Measurements from ENCODE around the gene IMP3. TPM values are rescaled to one million over a fixed set of nuclear protein-coding genes. Genes with fewer than 3 reads are reported as not detected.

The IMP3 gene
- total RNA-seq, 1 donor from 2014 or later, result 215 TPM

- no peaks in the 10 kb centered on the region for H3K27me3 ChIP-seq (ENCODE audit: control insufficient read depth, insufficient read depth, low read length)
- FAIRE-seq, result no peak
- TF ChIP-seq CTCF (IDR thresholded peaks at IDR 0.05; ENCODE audit: insufficient read depth, low read length, severe bottlenecking), result peak; percentile 33
- no peak overlapping the region for H3K4me3 ChIP-seq (ENCODE audit: low read depth, low read length)
- H3K36me3 ChIP-seq (ENCODE audit: control insufficient read depth, insufficient read depth, low read length), result peaks cover 10% of the 10 kb centered on the region
- peak; percentile 63 for DNase-seq (ENCODE audit: low read depth)
Measured at GRCh38 chr15:75620841-75621391, 19.1 kb downstream of the IMP3 start.

GRCh38 chr15:75620058-75620820, 19.8 kb downstream of the IMP3 start:
- no peak for DNase-seq (ENCODE audit: low read depth)
- no peaks in the 10 kb centered on the region for H3K27me3 ChIP-seq (ENCODE audit: control insufficient read depth, insufficient read depth, low read length)
- peaks cover 10% of the 10 kb centered on the region for H3K36me3 ChIP-seq (ENCODE audit: control insufficient read depth, insufficient read depth, low read length)
- H3K4me3 ChIP-seq (ENCODE audit: low read depth, low read length), result no peak overlapping the region
- FAIRE-seq, result no peak
- TF ChIP-seq CTCF (IDR thresholded peaks at IDR 0.05; ENCODE audit: insufficient read depth, low read length, severe bottlenecking), result no peak

- no peak for FAIRE-seq
- Histone ChIP-seq H3K36me3 (ENCODE audit: control insufficient read depth, insufficient read depth, low read length) (peaks cover 14% of the 10 kb centered on the region), H3K27me3 (ENCODE audit: control insufficient read depth, insufficient read depth, low read length) (no peaks in the 10 kb centered on the region), H3K4me3 (ENCODE audit: low read depth, low read length) (no peak overlapping the region)
- no peak for DNase-seq (ENCODE audit: low read depth)
- no peak for TF ChIP-seq CTCF (IDR thresholded peaks at IDR 0.05; ENCODE audit: insufficient read depth, low read length, severe bottlenecking)
Measured at GRCh38 chr15:75616766-75617165, 23.3 kb downstream of the IMP3 start.

- Histone ChIP-seq H3K4me3 (ENCODE audit: low read depth, low read length) (no peak overlapping the region), H3K27me3 (ENCODE audit: control insufficient read depth, insufficient read depth, low read length) (no peaks in the 10 kb centered on the region), H3K36me3 (ENCODE audit: control insufficient read depth, insufficient read depth, low read length) (peaks cover 7% of the 10 kb centered on the region)
- FAIRE-seq (no peak), DNase-seq (ENCODE audit: low read depth) (no peak)
- TF ChIP-seq CTCF (IDR thresholded peaks at IDR 0.05; ENCODE audit: insufficient read depth, low read length, severe bottlenecking), result no peak
Measured at GRCh38 chr15:75606711-75607699, 33.0 kb downstream of the IMP3 start.

- H3K36me3 ChIP-seq (ENCODE audit: control insufficient read depth, insufficient read depth, low read length), result peaks cover 7% of the 10 kb centered on the region
- no peaks in the 10 kb centered on the region for H3K27me3 ChIP-seq (ENCODE audit: control insufficient read depth, insufficient read depth, low read length)
- FAIRE-seq, result no peak
- no peak for DNase-seq (ENCODE audit: low read depth)
- no peak overlapping the region for H3K4me3 ChIP-seq (ENCODE audit: low read depth, low read length)
- no peak for TF ChIP-seq CTCF (IDR thresholded peaks at IDR 0.05; ENCODE audit: insufficient read depth, low read length, severe bottlenecking)
Measured at GRCh38 chr15:75606026-75606425, 34.0 kb downstream of the IMP3 start.
